Activated CD8-positive, alpha-beta memory T cell treated with anti-CD3 and anti-CD28 coated beads, Interleukin-2, amount 50 U/mL, for 24 hours (primary cell): Measurements from ENCODE around the gene FKBP1A.
"Not testable (repeated sequence)": the region's sequence is repeated elsewhere in the genome, so short reads cannot be mapped to it uniquely, and the experiment has no call there.

Experiments used
- DNase-seq: peaks from one replicate; pipeline ENCODE4 v3.0.0-alpha.2; 2020; ENCODE audit errors: extremely low read depth

The FKBP1A gene

DNA sequence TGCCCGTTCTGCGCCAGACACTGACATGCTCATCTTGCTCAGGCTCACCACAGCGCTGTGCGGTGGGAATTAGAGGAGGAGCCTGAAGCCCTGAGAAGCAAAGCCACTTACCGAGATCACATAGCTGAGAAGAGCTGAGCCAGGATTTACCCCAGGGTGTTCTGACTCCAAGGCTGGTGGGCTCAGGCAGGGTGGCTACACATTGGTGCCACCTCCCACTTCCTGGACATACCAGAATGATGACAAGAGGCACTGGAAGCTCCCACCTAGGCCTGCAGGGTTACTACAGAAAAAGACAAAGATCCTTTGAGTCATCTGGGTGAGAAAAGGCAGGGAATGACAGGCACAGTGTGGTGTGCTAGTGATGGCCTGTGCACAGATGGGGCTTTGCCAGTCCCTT lies 24.4 kb upstream of the FKBP1A start:
- no peak for DNase-seq

GRCh38 chr20:1415667-1416468 lies 23.0 kb upstream of the FKBP1A start:
- DNase-seq = no peak

DNA sequence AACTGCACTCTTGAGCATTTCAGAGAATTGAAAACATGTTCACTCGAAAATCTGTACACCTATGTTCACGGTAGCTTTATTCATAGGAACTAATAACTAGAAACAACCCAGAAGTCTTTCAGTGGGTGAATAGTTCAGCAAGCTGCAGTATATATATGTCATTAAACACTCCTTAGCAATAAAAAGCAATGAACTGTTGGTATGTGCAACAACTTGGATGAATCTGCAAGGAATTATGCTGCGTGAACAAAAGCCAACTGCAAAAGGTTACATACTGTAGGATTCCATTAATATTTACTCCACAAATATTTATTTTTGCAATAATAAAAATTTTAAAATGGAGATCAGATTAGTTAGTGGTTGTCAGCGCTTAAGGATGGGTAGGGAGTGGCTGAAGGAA lies 22.1 kb upstream of the FKBP1A start:
- no peak for DNase-seq

DNA sequence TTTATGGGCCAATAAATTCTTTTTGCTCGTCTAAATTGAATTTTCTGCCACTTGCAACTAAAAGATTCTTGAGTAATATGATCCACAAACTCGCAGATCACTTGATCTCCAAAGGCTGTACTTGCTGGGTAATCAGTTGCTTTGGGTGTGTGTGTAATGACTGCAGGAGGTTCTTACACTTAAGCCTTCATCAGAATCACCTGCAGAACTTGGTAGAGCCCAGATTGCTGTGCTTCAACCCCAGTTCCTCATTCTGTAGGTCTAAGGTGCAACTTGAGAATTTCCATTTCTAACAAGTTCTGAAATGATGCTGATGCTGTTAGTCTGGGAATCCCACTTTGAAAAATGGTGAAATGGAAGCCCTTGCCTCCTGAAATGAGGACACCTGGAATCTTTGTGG lies 12.9 kb upstream of the FKBP1A start:
- no peak for DNase-seq

DNA sequence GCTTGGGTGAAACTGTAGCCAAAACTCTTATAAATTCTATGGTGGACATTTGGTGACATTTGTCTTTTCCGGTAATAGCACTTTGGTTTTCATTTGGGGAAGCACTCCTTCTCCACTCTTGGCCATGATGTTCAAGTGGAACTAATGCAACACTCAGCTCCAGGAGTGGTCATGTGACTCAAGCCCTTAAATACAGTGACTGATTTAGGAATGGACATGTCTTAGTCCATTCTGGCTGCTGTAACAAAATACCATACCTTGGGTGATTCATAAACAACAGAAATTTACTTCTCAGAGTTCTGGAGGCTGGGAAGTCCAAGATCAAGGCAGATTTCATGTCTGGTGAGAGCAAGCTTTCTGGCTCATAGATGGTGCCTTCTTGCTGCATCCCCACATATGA lies 10.8 kb upstream of the FKBP1A start:
- DNase-seq = no peak

GRCh38 chr20:1402149-1402548 lies 9.3 kb upstream of the FKBP1A start:
- DNase-seq = no peak

GRCh38 chr20:1401451-1401907 lies 8.6 kb upstream of the FKBP1A start:
- DNase-seq = no peak

DNA sequence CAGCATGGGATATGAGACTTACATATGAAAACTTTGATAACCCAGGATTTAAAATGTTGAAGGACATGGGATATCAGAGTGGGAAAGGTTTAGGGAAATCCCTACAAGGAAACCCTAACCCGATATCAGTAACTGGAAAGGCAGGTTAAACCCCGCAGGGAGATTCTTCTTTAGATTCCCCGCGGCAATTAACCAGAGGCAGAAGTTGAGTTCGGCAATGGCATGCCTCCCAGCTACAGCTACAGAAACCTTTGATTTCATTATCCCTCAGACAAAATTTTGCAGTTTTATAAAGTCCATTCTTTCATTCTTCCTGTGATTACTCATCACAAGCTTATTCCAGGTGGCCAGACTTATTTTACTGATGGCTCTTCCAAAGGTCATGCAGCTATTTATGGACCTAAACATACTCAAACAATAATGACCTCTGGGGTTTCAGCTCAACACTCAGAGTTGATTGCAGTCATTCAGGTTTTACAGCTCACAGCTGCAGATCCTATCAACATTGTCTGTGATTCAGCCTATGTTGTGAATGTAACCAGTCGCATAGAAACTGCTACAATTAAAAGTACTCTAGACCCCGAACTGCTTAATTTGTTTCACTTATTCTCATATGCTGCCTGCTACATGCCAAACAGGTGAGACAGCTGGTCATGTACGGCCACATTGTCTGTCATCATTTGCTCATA lies 7.0 kb upstream of the FKBP1A start:
- not testable (repeated sequence) for DNase-seq

DNA sequence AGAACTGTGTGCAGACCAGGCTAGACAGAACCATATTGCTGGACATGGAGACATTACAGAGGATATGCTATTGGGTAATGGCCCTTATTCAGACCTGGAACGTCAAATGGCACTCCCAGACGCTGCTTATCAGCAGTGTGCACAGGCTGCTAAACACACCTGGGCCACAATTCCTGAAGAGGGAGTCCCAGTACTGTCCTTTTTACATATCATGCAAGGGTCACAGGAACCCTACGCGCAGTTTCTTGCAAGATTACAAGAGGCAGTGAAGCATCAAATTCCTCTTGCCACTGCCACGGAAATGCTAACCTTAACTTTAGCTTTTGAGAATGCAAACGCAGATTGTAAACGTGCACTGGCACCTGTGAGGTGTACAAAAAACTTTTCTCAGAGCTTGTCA lies 5.3 kb upstream of the FKBP1A start:
- DNase-seq = not testable (repeated sequence)

DNA sequence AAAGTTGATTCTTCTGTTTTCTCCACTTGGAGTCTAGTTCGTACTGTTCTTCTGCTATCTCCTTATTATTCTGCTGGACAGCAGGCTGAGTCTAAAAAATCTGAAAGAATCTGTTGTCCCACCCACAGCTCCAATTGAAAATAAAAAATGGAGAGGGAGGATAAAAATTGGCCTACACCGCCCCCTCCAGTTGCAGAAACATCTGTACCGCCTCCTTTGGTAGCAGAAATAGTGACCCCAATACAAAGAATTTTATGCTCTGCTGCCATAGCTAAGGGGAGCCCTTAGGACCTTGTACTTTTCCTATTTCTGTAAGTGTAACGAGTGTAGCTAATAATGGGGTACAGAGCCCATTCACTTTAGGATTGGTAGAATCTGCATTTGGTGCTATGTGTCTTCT lies 4.9 kb upstream of the FKBP1A start:
- DNase-seq = no peak

GRCh38 chr20:1396702-1397101 lies 3.8 kb upstream of the FKBP1A start:
- no peak for DNase-seq

DNA sequence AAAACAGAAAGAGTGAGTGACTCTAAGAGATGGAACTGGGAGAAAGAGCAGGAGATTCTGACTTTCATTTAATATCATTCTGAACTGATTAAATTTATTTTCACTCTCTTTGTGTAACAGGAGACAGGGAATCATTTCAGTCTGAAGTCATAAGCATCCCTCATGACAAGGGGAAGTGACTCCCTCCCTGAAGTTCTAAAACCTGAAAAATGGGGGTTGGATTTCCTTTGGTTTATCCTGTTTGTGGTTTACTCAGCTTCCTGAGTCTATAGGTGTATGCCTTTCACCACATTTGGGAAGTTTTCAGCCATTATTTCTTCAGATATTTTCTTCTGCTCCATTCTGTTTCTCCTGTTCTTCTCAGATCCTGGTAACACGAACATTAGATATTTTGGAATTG lies 3.4 kb upstream of the FKBP1A start:
- DNase-seq = no peak

GRCh38 chr20:1394686-1395085 lies 1.8 kb upstream of the FKBP1A start:
- DNase-seq = no peak

DNA sequence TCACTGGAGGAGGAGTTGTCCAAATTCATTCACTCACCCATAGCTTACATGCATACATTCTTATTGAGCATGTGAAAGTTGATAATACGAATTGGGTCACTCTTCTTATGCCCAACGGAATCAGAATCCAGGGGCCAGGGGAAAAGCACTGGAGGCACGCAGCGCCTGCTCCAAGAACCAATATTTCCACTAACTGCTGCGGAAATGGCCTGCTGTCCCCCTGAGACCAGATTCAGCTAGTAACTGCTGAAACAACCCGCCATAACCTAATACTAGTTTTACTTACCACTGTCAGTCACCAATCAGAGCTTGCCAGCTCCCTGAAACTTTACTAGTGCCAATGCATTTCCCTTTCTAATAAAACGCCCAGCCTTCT lies 641 bp upstream of the FKBP1A start:
- no peak for DNase-seq

DNA sequence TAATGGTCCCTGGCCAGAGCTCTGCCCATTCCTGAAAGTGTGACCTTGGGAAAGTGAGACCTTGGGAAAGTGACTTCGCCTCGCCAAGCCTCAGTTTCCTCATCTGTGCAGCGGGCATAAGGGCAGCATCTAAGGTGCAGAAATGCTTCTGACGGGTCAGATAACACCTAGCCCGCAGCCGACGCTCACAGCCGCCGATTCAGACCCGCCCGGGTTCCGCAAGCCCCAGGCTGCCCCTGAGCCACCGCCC lies 486 bp downstream of the FKBP1A start:
- DNase-seq = no peak

GRCh38 chr20:1391640-1392442 lies 1.0 kb downstream of the FKBP1A start:
- no peak for DNase-seq

DNA sequence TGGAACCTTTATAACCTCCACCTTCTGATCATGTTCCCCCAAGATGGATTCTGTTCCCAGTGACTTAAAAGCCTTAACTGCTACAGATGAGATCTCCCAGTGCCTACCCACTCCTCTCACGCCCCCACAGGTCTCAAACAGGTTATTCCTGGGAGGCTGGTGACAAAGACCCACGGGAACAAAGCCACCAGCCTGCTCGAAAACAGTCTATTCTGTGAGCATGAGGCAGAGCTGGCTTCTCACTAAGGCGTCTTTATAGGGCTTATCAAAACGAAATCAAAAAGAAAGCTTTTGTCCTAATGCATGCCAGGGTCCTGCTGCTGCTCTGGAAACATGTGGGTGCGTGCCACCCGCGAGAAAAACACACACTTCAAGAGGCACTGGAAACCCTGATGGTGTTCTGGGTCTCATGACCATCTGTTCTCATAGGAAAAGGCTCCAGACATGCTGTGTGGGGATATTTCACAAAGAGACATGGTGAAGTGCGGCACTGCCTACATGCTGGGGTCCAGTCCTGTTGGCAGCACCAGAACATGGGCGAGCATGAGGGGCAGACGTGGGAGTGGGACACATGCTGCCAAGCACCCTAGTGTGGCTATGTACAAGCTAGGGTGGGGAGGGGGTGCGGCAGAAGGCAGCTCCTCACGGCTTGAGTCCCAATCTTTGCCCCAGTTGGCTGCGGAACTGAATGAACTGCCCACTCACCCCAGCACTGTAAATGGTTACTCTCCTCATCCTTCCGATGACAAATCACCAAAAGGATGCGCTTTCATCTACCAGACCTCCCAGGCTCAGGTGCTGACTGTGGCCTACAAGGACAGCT lies 2.1 kb downstream of the FKBP1A start:
- no peak for DNase-seq

GRCh38 chr20:1389703-1390580 lies 2.9 kb downstream of the FKBP1A start:
- DNase-seq = no peak

DNA sequence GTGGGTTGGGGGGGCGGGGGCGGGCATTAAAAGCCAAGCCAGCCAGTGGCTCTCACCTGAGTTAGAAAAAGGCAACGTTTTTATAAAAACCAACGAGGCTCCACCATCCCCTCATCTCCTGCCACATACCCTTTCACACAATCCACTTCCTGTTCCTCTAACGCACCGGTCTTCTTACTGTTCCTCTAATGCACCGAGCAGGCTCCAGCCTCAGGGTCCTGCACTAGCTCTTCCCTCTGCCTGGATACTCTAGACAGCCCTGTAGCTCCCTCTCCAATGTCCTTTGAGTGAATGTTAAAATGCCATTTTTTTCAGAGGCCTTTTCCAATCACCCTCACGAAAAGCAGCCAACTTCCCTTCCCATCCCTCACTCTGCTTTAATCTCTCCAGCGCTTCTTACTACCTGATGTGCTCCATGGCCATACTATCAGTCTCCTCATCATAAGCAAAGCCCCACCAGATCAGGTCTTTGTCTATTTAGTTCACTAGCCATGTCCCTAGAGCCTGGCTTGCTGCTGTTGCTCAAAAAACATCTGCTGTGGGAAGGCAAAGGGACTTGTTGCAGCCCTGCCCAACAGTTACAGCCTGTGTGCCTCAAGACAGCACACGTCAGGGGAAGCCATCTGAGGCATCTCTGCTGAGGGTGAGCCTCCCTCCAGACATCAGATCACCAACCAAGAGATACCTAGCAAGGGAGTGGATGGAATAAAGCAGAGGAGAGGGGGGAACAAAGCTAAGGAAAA lies 3.9 kb downstream of the FKBP1A start:
- DNase-seq = no peak

DNA sequence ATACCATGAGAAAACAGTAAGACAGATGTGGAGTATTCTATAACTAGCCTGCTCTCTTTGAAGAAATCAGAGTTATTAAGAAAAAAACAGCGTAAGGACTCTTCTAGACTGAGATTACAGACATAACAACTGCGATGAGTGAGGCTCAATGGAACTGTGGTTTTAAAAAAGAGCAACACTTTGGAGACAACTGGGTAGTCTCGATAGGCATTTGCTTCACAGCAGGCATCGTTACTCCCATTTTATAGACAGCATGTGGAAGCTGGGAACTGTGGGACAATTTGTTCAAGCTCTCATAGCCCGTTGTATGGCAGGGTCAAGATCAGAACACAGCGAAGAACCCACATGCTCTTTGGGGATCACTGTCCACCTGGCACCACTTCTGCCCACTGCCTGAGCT lies 4.6 kb downstream of the FKBP1A start:
- DNase-seq = no peak
